Breast epithelium (tissue), 3 donors: ENCODE measurements around the gene CNOT2.

Experiments
- CTCF ChIP-seq, 3 donors: fragments of 450-650 bp; IDR thresholded peaks; one replicate each; pipeline ENCODE4 v1.5.1; 2016 to 2017; ENCODE audit warnings: antibody characterized with exemption in 3 of 3, mild to moderate bottlenecking in 3 of 3, moderate library complexity in 3 of 3
- POLR2A ChIP-seq: fragments of 450-650 bp; IDR thresholded peaks from one replicate; pipeline ENCODE4 v1.6.1; 2016; ENCODE audit warnings: antibody characterized with exemption, mild to moderate bottlenecking, moderate library complexity
- POLR2AphosphoS5 ChIP-seq, 3 donors: sonication (generic); formaldehyde crosslinking; IDR thresholded peaks; one replicate each; pipeline ENCODE4 v1.6.1; 2017; ENCODE audit warnings: antibody characterized with exemption in 3 of 3

- TF ChIP-seq CTCF (IDR thresholded peaks at IDR 0.05) (no peak), POLR2A (no peak), POLR2AphosphoS5 (IDR thresholded peaks at IDR 0.05) (no peak)
Observed at GRCh38 chr12:70334742-70335141, 91.5 kb downstream of the CNOT2 start.
